Germinal center (tissue), 1 donor: ENCODE data around the gene KAZN.

Experiments used
- DNase-seq: peaks from one replicate; pipeline ENCODE4 v3.0.0; 2012; ENCODE audit warnings: mixed read lengths, low spot score

The KAZN gene

DNA sequence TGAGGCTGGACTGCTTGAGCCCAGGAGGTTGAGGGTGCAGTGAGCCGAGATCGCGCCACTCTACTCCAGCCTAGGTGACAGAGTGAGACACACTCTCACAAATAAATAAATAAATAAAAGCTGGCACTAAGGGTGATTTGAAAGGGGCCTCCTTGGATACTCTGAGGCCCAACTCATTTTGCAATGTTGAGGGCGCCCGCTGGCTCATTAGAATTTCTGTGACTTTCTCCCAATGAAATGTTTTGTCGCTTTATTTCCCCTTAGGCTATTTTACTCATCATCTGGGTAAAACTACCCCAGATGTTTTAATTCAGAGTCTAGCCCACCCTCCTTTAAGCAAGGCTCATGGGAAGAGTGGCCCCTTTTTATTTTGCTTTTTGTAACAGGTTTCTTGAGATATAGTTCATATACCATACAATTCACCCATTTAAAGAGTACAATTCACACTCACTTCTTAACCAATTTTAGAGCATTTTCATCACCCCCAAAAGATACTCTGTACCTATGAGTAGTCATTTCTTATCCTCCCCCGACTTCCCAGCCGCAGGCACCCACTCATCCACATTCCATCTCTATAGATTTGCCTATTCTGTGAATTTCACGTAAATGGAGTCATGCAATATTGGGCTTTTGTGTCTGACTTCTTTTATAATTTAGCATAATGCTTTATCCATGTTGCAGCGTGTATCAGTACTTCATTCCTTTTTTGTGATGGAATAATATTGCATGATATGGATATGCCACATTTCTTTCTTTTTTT is 259.1 kb downstream of the KAZN start:
- no peak for DNase-seq

DNA sequence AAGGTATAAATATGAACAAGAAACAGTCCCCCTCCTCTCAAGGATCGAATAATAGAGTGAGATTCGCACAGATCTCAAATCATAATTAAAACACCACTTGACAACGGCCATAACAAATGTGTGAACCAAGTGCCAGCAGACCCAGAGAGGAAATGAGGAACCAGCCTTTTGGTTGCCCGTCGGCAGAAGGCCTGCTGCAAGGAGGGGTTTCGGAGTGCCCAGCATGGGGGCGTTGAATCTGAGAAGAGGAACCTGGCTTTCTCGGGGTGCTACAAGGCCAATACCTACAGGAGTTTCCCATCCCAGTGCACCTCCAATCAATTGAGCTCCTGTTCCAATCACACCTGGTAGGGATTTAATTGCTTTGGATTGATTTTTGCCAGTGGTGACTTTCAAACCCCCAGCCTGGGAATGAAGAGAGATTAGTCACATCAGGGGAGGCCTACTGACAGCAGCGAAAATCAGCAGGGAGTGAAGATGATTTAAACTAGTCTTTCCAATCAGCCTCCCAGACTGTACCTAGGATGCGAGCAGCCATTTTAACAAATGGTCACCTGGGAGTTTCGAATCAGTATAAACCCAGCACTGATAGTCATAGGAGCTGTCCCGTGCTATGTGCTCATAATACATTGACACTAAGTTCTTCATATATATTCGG is 263.8 kb downstream of the KAZN start:
- no peak for DNase-seq

DNA sequence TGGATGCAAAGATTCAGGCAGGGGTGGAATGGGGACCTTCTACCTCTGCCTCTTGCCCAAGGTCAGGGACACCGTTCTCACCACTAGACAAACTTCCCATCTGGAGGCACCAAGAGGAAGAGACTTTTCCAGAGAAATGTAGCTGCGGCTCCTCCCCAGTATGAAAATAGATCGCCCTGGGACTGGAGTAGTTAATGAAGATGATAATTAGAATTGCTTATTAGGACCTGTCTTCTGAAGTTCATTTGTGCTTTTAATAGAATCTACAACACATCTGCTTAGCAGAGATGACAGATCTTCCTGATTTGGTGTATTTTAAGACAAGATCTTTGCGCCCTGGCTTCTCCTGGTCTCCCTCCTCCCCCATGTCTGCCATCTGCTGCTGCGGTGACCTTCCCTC is 266.6 kb downstream of the KAZN start:
- DNase-seq, result no peak

DNA sequence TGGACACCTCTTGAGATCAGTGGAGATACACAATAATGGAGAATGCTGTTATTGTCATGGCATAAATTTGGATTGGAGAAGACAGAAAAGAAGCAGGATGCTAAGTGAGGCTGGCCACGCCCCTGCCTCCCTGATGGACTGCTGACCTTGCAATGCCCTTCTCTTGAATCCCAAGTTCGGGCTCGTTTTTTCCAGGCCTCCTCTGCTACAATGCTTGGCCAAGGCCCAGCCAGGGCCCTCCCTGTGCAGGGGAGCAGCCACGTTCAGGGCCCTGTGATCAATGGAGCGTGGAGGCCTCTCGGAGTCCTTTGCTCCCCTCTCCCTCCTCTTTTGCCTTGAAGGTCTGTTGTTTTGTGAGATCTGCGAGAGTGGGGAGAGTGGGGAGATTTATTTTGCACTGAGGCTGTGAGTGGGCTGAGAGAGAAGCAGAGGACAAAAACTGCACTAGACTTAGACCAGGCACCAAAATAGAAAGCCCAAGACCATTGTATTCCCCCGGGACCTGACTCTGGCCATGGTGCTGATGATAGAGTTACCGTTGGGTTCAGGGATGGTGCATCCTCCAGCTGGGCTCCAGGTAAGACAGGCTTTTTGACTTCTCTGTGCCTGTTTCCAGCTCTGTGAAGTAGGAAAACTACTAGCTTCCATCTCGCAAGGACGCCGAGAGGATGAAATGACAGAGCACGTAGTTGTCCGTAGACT is 268.6 kb downstream of the KAZN start:
- no peak for DNase-seq

DNA sequence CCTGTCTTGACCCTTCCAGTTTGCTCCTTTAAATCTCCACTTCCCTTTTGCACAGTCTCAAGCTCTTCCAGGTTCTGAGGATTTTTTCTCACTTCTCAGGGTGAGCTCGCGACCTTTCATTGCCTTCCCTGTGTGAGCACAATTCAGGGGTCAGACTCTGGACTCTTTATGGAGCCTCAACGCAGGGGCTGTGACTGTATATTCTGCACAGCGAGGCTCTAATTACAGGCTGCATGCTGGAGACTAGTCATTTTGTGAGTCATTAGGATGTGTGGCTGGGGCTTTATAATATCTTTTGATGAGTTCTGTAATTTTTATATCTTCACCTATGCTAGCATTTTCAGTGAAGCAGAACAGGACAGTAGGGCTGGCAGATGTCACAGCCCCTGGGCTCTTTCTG is 270.7 kb downstream of the KAZN start:
- DNase-seq, result no peak

DNA sequence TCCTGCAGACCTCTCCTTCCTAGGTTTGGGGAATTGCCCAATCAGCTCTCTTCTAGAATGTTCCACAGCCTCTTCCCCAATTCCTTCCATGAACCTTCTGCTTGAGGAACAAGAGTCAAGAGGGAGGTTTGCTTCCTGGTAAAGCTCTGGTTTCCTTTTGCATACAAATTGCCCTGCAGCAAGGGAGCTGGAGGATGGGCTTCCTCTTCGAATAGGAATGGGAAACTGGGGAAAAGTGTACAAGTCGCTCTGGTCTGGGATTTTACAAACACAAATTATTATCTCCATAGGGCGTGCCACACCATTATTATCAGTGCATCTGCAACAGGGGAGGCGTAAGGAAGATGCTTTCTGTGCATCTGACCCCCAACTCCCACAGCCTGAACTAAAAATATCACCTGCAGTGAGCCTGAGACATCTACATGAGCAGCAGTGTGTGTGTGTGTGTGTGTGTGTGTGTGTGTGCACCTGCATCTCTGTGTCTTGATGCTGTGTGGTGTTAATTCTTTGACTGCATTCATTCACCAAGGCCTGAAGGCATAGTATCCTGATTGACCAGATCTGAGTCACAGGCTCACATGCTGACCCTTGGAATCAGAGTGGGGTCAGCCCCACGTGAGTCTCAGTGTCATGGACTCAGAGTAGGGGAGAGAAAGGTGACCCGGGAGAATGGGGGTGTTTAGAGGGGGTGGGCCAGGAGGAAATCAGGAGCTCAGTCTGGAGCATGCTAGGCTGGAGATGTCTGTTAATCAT is 272.9 kb downstream of the KAZN start:
- DNase-seq, result no peak

DNA sequence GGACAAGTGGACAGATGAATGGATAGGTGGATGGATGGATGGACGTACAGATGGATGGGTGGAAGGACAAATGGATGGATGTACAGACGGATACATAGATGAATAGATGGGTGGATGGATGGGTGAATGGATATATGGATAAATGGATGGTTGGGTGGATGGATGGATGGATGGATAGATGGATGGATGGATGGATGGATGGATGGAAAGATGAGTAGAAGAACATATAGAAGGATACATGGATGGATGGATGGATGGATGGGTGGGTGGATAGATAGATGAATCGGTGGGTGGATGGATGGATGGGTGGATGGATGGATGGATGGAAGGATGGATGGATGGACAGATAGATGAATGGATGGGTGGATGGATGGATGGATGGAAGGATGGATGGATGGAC is 274.3 kb downstream of the KAZN start:
- DNase-seq, result no peak

DNA sequence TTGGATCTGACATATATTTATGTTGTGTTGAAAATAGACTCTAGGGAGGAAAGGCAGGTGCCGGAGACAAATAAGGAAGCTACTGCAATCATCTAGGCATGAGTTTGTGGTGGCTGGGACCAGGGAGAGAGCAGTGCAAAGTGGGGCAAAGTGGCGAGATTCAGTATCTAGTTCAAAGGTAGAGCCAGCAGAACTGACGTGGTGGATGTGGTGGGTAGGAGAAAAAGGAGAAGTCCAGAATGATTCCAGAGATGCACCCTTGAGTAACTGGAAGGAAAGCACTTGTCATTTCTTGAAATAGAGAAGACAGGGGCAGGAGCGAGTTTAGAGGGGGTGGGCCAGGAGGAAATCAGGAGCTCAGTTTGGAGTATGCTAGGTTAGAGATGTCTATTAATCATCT is 275.2 kb downstream of the KAZN start:
- no peak for DNase-seq

DNA sequence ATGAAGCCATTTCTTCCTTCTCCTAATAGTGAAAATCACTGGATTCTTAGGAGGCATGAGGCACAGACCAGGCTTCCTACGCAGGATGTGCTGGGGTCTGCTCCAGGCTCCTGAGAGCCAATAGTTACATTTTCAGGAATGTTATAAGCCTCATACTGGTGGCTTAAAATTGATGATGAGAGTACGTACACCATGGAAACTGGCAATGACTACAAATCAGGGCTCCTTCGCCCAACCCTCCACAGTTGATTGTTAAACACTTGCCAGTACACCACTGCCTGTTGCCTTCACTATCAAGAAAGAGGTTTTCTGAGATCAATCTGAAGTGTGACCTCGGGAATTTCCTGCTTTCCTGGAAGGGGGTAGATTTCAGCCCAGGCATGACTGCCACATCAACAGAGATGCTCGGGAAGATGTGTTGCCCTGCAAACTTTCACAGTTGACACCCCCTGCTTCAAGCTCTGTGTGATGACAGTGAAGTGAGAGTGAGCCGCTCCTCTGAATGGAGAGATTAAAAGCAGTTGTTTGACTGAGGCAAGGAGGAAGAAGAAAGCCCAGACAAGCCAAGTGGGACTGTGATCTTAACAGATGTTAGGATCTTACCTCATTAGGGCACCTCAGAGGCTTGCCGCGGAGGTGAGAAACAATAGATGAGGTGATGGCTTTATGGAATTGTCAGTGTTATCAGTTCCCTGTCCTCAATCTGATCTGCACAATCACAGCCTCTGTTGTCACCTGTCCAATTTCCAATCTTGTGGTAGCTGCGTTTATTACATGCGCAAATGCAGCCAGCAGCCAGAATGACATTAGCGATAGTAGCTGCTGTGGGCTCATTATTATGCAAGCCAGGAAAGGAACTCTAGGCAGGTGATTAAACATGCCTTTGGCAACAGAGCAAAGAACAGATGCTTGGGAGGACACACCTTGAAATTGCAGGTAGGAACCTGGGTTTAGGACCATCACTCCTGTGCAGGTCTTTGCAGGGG is 277.3 kb downstream of the KAZN start:
- no peak for DNase-seq

DNA sequence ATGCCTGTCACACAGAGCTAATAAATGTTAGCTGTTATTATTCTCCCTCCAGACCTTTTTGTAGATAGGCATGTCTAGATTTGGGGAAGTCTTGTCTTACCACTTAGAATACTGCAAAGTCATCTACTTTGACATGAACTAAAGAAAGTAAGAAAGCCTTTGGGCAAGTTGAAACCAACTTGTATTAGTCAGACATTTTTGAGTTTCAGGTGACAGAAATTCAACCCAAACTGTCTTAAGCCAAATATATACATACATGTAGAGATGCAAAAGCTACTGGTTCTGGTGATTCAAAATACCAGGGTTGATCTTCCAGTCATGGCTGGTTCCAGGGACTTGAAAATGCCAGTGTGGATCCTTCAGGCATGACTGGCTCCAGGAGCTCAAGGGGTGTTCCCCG is 278.3 kb downstream of the KAZN start:
- no peak for DNase-seq

DNA sequence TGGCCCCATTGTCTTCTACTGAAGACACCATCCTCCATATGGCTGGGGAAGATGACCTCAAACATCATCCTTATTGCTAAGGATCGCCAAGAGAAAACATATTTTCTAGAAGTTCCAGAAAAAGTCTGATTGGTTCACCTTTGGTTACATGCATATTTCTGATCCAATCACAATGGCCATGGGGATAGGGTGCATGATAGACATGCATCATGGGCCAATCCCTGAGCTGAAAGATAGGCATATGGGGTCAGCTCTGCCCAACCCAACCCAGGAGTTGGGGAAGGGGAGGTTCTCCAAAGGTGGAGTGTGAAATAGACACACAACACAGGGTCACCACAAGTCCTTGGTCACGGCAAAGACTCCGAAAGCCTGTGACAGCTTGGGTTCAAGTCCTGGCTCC is 278.7 kb downstream of the KAZN start:
- DNase-seq, result no peak

DNA sequence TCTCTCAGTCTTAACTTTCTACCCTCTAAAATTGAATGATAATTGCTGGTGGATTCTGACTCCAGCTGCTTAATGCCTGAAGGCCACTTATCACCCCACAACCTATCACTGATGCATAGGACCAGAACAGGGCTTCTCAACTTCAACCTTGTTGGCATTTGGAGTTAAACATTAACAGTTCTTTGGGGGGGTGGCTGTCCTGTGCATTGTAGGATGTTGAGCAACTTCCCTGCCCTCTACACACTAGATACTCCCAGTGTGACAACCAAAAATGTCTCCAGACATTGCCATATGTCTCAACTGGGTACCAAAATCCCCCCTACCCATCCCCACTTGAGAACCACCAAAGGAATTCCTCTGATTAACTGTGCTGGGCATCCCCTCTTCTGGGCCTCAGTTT is 279.6 kb downstream of the KAZN start:
- no peak for DNase-seq

DNA sequence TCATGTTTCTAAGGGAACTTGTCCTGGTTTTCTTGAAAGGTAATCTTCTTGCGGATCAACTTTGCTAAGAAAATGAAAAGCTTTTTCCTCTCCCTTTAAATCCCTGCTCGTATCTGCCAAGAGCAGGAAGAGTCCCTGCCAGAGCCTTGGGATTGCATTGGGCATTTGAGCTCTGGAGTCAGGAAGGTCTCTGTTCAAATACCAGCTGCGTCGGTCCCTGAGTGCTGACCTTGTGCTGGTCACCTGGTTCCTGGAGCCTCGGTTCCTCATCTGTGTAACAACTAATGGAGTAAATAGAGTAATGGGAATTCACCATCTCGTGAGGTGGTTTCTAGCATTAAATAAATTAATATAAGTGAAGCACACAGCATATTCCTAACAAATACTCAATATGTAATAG is 280.5 kb downstream of the KAZN start:
- no peak for DNase-seq

DNA sequence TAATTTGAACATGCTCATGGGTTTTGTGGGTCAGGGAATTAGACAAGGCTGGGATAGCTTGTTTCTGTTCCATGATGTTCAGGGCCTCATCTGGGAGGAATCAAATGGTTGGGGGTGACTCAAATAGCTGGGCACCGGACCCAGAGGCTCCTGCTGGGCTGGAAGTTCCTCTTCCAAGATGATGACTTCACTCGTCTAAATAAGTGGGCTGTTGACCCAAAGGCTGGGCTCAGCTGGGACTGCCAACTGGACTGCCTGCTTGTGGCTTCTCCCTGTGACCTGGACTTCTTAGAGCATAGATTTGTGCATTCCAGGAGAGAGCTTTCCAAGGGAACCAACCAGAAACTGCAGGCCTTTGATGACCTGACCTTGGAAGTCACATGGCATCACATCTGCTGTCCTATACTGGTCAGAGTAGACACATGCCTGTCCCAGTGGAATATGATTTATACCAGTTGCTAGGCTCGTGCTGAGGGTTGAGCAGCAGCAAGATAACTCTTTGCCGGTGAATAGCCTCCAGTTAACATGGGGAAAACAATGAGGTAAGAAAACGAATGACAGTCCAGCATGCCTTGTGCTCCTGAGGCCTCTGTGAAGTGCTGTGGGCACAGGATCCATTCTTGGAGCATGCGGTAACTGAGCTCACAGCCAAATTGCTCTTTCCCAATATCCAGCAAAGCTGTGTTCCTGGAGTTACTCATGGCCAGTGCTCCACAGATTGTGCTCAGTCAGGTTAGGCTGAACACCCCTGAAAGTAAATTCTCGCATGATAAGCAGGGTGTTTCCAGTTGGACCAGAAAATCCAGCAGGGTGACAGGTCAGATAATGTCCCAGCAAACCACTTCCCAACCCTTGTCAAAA is 282.2 kb downstream of the KAZN start:
- DNase-seq, result no peak

DNA sequence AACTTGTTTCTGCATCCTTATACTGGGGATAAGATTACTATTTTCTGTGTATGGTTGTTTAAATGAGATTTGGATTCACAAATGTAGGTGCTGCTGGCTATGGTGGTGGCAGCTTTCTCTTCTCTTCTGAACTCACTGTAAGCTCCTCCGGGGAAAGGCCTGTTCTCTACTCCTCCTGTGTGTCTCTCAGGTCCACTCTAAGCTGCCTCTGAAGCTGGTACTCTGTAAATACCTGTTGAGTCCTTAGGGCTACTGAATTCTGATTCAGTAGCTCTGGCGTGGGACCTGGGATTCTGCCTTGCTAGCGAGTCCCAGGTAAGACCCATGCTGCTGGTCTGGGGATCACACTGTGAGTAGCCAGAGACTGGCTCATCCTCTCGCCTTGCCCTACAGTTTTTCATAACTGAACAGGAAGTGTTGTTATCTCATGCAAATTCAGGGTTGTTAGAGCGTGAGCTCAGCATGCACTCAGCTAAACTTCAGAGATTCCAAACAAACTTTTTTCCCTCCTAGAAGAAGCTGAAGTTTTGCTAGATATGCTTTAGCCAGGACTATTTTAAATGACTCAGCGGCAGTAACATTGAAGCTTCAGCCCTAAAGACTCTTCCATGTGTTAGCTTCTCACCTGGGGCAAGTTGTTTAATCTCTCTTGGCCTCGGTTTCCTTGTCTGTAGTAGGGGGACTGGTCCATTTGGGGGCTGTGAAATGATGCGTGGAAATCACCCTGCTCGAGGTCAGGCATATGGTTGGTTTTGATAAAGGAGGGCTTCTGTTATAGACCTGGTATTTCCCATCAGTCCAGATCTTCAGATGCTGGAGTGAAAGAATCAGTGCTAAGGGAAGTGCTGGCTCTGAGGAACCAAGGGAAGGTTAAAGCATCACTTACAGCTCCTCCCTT is 283.5 kb downstream of the KAZN start:
- DNase-seq, result peak; percentile 58

DNA sequence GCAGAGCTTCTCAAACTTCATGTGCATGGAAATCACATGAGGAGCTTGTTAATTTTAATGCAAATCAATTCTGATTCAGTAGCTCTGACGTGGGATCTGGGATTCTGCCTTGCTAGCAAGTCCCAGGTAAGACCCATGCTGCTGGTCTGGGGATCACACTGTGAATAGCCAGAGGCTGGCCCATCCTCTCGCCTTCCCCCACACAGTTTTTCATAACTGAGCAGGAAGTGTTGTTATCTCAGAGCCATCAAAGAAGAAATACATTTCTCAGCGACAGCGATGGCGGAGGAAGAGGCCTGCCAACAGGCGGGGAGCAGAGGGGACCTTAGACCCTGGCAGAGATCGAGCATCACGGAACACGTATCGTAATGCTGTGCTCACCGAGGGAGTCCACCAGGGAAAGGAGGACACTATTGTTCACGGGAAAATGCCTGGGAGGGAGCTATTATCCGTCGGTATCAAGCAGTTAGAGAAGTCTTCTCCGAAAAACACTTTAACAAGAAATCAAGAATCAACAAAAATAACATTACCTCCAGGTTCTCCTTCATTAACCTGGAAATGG is 286.2 kb downstream of the KAZN start:
- no peak for DNase-seq

DNA sequence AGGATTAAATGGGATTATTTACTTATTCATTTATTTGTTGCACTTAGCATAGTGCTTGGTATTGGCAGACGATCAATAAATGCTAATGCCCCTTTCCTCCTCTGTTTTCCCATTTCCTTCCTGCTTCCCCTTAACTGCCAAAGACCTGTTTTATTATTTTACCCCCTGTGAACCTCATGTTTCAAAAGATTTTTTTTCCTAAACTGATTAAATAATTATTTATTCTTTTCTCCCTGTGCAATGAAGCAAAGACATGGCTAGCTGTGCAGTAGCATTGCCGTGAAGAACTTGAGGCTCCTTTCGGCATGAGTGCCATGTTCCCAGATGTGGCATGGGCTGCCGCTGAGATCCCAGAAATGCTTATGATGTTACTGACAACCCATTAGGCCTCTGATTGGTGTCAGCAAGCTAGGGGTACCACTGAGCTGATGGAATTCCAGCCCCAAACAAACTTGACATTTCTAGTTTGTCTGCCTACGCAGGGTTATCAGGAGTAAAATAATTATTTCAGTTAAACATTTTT is 288.6 kb downstream of the KAZN start:
- no peak for DNase-seq

DNA sequence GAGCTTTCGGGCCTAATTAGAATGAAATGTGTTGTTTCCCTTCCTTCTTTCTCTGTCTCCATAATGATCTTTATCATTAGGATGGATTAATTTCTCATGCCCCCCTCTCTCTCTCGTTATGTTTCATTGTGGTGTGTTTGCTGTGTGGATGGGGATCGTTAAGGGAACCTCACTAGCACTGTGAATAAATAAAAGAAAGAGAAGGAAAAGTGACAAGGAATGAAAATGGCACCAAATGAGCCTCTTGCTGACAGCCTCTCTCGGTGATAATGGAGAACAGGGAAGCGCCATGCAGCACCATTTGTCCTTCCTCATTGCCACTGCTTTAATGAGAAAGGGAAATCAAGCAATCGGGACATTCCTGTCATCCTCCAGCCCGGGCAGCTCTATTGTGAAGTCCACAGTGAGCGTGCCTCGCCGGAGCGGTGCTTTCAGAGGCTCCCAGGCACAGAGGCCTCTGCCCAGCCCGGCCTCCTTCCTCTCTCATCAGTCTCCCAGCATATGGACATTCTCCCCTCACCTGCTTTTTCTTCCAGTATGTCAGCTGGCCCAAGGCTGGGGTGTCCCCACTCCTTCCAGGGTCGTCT is 289.4 kb downstream of the KAZN start:
- DNase-seq, result no peak
